GM21360 (cell line): ENCODE measurements around the gene PNPLA5.

ENCODE experiments used
- ATAC-seq: cut with Tn5 transposase; IDR thresholded peaks from one replicate; pipeline ENCODE4 v1.9.1; 2021; ENCODE audit warnings: mild to moderate bottlenecking, moderate library complexity; ENCODE audit not compliant: unreplicated experiment

Gene PNPLA5

GRCh38 chr22:43841742-43842141, 50.1 kb downstream of the PNPLA5 start:
- ATAC-seq = no peak

DNA sequence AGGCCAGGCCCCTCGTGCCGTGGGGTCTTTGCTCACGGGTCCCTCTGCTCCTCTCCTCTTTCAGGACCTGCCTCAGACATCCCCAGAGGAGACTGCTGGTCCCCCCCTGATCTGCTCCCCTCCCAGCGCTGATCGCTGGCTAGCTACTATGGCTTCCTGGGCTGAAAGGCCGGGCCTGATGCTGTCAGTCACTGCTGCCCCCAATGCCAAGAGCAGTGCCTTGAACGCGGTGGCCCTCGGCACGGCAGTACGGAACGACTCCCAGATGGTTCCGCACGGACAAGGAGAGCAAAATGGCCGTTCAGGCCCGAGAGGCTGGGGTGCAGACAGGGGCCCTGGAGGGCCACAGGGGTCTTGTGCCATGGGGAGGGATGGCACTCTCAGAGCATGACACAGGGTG, 51.0 kb downstream of the PNPLA5 start:
- no peak for ATAC-seq

DNA sequence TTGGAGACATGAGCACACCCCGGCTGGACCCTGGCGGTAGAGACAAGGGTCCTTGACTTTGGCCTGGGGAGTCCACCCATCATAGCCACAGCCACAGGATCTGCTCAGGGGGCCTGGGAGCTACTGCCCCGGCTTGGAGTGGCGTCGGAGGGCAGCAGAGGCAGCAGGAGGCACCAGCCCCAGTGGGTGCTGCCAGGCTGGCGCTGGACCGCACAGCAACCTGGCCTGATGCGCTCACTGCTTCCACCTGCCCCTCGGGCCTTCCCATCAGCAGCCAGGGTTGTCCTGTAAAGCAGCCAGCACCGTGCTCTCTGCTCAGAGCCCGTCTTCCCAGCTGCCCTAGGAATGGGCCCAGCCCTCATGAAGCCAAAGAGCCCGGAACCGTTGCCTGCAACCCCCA, 51.4 kb downstream of the PNPLA5 start:
- ATAC-seq = no peak

DNA sequence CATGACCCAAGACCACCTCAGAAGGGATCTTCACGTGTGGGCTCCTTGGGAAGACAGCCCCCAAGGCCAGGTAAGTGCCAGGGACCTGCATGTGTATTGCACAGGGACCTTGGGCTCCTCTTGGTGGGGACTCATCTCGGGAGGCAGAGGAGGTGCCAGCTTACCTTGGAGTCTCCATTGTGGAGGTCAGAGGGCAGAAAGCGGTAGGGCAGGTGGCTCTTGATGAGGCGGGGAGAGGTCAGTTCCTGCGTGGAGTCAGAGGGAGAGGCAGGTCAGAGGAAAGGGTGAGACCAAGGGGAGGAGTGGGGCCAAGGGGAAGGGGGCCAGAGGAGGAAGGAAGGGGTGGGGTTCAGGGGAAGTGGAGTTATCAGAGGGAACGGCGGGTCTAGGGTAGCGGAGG, 52.0 kb downstream of the PNPLA5 start:
- ATAC-seq = no peak

GRCh38 chr22:43838571-43839307, 53.1 kb downstream of the PNPLA5 start:
- no peak for ATAC-seq

GRCh38 chr22:43838161-43838560, 53.7 kb downstream of the PNPLA5 start:
- no peak for ATAC-seq

DNA sequence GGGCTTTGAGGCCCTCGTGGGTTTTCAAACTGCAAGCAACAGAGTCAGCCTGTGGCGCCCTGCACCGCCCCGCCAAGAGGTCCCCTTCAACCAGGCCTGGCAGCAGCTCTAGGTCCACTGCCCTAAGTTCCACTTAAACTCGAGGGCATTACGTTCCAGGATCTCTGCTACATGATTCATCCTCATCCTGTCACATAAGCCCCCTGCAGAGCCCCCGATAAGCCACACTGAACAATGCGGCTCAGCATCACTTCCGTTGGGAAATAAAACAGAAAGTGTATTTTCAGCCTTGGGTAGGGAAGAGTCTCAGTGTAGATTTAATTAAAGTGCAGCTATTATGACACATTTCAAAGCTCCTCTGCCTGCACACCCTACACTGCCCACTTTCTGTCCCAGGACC, 54.1 kb downstream of the PNPLA5 start:
- no peak for ATAC-seq

DNA sequence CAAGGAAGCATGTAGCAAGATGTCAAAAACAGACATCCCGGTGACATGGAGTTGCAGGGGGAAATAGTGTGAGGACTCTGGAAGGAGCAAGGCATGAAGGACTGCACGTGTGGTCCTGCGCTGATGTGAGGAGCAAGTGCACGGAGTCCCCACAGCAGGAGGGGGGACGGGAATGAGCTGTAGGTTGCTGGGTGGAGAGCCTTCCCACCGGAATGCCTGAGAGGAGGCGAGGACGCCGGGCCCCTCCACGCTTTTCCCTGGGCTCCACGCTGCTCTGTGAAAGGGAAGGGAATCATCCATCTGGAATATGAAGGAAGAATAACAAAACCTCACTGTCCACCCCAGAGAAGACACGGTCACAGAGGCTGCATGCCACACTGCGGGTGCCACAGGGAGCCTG, 56.1 kb downstream of the PNPLA5 start:
- ATAC-seq = no peak

GRCh38 chr22:43835166-43835565, 56.6 kb downstream of the PNPLA5 start:
- no peak for ATAC-seq

- ATAC-seq = no peak
Measured at GRCh38 chr22:43833286-43834240, 58.2 kb downstream of the PNPLA5 start.

DNA sequence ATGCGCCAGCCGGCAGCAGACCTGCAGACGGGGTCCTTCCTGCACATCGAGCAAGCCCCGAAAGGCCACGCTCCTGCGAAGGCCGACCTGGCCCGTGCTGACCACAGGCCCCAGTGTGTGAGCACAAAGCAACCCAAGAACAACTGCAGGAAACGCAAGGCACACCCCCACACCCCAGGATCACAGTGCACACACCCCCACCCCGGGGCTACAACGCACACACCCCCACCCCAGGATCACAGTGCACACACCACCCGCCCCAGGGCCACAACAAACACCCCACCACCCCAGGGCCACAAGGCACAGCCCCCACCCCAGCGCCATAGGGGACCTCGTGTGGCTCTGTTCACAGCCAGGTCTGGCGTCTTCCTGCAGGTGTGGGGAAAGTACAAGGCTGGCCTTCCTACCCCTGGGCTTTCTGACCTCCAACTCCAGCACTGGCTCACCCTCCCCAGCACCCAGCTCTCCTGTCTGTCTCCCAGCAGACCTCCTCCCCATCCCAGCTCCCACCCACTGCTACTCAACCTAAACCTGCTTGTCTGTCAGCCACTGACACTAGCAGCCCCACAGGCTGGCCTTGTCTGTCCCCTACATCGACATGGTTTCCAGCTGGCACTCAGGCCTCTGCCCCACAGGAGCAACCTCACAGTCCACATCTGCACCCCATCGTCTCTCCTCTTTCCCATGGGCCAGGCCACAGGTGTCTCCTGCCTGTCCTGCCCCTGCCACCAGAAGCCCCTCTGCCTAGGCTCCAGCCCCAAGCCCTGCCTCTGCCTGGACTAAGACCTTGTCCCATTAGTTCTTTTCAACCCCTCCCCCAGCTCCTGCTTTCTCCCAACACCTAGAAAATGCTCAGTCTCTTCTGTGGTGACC, 59.2 kb downstream of the PNPLA5 start:
- ATAC-seq = no peak

DNA sequence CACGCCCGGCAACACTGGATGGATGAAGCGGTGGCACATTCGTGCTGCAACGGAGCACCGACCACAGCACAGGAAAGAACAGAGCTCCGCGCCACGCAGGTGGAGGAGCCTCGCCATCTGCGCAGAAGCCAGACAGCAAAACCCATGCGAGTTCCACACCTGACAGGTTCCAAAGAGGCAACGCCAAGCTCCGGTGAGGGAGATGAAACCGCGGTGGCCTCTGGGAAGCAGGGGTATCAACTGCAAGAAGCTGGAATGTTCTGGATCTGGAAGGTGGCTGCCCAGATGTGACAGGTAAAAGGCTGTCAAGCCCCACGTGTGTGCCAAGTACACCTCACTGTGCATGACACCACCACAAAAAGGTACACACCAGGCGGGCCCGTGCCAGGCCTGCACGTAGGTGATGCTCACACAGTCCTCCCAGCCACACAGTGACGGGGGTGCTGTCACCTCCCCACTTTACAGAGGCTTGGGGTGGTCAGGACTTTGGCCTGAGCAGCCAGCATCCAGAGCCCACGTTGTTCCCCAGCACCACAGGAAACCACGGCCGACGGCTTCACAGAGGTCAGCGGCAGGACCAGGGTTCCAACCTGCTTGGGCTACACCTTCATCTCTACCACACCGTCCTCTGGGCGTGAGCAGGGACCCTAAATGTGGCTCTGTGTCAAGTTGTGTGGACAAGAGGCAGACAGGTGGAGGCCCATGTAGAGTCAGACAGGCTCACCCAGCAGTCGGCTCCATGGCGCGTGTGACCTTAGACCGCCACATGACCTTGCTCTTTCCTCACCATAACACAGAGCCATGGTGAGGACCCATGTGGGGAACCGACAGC, 60.0 kb downstream of the PNPLA5 start:
- ATAC-seq = no peak

DNA sequence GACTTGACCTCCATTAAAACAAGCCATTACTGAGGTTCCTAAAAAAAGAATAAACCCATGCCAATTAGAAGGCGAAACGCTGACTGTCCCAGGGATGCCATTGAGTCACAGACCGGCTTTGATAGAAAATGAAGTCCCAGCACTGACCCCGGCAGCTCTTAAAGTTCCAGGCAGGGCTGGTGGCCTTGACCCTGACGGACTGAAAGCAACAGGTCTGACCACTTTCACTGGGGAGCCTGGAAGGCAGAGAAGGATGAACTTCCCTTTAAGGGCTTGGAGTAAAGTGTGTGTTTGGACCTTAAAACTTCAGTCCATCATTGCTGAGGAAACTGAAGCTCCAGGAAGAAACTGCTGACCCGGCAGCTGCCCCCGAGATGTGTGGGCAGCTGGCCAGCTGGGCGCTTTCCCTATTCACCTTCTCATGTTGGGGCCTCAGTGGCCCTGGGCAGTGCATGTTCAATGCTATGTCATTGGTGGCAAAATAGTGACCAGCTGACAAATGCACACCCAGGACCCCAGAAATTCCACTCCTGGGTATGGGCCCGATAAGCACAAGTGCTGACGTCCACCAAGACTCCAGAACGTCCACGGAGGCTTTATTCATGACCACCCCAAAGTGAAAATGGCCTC, 60.8 kb downstream of the PNPLA5 start:
- no peak for ATAC-seq

DNA sequence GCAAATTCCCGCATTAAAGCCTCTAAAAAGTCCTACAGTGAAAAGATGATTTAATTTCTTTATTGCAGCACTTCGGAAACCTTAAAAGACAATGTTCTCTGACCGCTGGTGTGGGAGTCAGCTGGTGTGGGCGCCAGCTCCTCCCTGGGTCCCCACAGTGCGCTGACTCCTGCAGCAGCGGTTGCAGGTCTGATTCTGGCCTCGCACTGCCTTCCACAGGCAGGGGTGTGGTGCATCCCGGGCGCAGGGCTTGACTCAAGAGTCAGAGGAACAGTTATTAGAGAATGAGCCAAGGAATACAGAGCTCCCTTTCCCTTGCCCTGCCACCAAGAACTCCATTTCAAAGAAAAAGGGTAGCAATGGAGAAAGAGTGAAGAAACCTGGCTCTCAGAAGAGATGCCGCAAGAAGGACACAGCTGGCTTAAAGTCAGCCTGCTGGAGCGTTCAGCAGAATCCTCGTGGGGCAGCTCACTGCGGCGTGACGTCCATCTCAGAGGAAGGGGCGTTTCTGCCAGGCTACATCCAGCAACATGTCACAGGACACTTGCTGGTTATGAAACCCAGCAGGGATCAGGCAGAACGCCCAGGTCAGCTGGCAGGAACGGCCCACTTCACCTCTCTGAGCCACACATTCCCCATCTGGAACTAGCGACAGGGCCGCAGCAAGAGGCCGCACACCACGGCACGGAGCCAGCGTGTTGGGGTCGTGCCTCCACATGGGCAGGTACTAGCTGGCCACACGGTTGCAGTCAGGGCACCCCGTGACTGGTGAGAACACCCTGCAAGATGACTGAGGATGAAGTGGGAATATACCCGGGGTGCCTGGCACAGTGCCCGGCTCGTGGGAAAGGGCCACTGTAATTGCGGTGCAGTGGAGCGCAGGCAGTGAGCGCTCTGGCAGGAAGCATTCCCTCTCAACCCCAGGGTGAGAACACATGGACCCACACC, 61.6 kb downstream of the PNPLA5 start:
- no peak for ATAC-seq
